HG03175 (cell line): Measurements from ENCODE around the gene TFCP2L1.
"Not testable (repeated sequence)": the region's sequence is repeated elsewhere in the genome, so short reads cannot be mapped to it uniquely, and the experiment has no call there.

Experiments used
- ATAC-seq: cut with Tn5 transposase; IDR thresholded peaks from one replicate; pipeline ENCODE4 v1.9.1; 2021; ENCODE audit warnings: mild to moderate bottlenecking, moderate library complexity; ENCODE audit not compliant: unreplicated experiment

The TFCP2L1 gene

GRCh38 chr2:121227381-121228144 lies 57.4 kb downstream of the TFCP2L1 start:
- not testable (repeated sequence) for ATAC-seq

GRCh38 chr2:121225681-121226080 lies 59.3 kb downstream of the TFCP2L1 start:
- ATAC-seq = not testable (repeated sequence)

DNA sequence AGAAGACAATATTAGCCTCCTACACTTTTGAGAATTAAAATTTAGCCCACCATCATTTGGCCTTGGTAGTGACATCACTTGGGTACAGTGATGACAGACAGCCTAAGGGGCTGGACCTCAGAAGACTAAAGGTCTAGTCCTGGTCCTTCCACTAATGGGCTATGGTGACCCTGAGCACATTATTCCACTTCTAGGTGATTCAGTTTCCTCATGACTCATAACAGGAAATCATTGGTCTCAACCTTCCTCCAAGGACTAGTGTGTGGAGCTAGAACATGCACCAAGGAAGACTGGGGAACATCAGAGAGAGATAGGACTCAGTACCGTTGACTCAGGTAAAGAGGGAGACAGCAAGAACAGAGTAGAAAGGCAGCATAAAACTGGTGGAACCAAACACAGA lies 64.0 kb downstream of the TFCP2L1 start:
- ATAC-seq = no peak

DNA sequence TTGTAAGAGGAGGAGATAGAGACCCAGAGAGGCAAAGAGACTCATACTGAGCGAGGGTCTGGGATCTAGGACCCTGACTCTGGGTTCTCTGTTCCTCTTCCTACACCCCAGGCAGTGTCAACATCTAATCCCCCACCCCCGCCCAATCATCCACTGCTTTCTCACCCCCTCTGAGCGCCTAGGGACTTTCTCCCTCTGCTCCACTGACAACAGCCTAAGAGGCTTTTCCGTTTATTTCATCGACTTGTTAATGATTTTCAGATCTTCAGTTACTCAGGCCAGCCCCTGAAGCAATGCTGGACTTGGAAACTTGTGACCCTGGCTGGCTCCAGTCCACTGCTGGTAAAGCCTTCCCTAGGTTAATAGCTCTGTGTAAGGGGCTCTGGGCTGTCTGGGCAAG lies 65.1 kb downstream of the TFCP2L1 start:
- no peak for ATAC-seq

DNA sequence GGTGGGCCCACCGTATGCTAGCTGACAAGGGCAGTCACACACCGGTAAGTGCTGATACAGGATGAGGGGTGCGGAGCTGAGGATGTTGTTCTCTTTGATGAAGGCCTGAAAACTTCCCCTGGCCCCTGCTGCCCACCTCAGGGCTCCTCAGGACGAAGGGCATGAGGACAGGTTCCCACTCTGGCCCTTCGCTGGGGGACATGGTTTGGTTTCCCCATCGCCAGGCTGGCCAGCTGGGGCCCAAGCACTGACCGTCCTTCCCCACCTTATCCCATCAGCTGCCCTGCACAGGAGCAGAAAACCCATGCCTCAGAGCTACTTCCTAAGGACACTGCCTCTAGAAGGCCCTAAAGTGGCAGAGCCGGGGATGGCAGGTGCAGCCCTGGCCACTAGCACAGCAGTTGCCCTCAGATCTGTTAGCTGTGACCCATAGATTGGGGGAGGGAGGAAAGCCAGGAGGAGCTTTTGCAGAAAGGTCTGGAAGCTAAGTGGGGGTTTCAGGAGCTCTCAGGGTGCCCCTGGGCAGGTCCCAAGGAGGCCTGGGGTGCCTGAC lies 66.5 kb downstream of the TFCP2L1 start:
- no peak for ATAC-seq

DNA sequence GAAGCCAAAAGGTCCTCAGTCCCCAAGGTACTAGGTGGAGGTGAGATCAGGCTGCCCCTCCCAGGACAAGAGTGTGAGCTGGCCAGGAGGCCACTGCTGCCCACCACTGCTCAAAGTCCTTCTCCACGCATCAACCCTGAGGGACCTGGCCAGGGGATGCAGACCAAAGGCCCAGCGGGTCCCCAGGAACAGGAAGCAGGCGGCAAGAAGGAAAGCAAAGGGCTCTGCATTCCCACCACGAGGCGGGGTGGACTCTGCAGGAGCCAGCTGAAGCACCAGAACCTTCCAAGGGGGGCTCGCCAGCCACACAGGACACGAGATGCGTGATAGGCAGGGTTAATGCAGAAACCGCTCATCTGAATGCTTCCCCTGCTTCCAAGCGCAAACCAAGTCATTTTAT lies 67.4 kb downstream of the TFCP2L1 start:
- no peak for ATAC-seq

GRCh38 chr2:121214296-121214695 lies 70.7 kb downstream of the TFCP2L1 start:
- no peak for ATAC-seq

DNA sequence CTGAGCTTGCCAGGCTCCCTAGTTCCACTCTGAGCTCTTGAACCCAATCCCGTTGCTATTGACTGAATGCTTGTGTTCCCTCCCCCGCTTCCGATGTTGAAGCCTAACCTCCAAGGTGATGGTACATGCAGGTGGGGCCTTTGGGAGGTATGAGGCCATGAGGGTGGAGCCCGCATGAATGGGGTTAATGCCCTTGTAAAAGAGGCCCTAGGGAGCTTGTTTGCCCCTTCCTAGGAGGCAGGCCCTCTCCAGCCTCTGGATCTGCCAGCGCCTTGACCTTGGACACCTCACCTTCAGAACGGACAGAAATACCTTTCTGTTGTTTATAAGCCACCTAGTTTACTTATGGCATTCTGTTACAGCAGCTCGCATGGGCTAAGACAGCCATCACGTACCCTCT lies 71.6 kb downstream of the TFCP2L1 start:
- ATAC-seq = no peak

DNA sequence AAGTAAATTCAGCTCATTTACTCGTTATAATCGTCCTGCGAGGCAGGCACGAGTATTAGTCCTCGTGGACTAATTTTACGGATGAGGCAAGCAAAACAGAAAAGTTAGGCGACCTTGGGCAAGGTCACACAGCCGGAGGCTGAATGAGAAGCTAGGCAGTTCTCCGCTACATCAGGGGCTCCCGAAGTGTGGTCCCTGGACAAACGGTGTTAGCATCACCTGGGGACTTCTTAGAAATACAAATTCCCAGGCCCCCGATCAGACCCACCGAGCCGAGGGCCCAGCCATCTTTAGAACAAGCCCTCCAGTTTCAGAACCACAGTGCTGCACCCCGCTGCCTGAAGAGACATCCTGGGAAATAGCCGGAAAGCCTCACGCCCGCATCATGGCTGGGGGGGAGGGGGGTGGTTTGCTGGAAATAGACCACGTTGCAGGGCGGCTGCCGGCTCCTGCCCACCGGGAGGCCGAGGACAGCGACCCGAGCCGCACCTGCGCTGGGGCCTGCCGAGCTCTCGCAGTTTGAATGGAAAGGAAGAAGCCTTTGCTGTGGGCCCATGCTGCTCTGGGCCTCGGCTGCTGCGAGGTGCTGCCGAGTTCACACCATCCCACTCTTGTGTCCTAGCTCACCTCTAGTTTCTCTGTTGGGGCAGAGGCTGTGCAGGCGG lies 72.2 kb downstream of the TFCP2L1 start:
- no peak for ATAC-seq

DNA sequence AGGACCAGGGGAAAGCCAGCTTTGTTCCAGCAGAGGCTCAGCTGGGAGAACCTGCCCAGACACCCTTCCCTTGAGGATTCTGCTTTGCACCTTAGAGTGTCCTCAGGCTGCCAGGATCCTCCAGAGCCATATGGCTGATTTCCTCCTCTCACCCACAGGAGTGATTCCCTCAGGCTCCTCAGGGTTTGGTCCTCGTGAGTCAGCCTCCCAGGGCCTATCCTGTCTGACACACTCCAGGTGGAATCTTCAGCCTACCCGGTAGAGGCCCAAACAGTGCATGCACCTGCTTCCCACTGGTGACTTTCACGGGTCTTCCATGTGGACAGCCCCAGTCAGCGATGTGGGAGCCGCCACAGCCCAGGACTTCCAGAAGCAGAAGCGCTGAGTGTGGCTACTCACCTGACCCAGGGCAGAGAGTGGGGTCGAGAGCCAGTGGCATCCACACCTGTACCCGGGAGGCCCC lies 73.3 kb downstream of the TFCP2L1 start:
- no peak for ATAC-seq

GRCh38 chr2:121211251-121211650 lies 73.8 kb downstream of the TFCP2L1 start:
- ATAC-seq = no peak

DNA sequence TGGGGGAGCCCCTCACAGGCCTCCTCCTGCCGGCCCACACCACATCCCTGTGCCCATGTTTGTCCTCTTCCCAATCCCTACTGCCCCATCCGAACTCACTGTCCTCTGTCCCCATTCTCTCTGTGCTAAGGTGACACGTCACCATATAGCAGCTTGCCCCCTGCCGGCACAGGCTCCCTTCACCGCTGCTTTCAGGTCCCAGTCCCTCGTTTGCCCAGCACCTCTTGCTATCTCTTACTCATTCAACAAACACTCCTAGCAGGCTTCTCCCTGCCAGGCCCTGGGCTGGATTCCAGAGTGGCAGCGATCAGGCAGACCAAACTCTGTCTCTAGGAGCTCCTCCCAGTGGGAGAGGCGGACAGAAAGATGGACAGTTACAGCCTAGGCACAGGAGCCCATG lies 74.3 kb downstream of the TFCP2L1 start:
- no peak for ATAC-seq

GRCh38 chr2:121209014-121209610 lies 75.9 kb downstream of the TFCP2L1 start:
- ATAC-seq = no peak

DNA sequence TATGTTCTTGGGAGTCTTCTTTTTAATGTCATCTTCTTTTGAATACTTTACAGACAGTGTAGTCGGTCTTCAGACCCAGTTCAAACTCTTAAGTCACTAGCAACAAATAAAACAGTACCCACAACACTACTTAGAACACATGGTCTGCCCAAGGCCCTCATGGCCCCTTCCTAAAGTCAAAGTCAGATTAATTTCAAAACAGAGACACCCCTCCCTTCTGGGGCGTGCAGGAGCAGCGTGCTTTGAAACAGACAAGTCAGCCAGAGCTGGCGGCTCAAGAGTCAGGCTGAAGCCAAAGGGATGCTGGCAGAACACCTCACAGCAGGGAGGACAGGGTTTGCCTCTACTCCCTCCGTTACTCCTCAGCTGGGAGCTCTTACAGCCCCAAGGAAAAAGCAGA lies 77.5 kb downstream of the TFCP2L1 start:
- ATAC-seq = no peak

DNA sequence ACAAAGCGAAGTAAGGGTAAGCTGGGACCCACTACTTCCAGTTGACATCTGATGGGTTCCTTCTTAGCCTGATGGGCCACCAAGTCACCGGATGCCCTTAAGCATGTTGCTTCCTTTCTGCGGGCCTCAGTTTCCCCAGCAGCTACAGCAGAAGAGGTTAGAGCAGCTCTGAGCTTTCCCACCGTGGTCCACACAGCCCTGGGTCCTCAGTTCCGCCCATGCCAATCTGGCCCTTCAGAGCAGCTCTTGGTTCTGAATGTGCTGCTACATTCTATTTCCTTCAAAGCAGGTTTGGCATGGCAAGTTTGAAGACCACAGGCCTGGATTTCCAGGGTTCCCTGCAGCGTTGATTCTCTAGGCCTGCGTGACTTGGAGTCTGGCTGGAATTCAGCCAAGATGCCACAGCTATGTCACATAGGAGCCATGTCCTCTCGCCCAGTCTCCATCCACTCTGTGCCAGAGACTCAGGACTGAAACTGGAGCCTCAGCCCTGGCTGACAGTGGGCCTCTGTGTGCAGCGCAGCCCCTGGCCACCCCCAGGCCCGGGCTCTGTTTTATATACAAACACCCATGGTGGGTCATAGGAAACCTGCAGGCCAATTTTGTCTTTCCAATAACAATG lies 79.6 kb downstream of the TFCP2L1 start:
- ATAC-seq = no peak

GRCh38 chr2:121203591-121204249 lies 81.3 kb downstream of the TFCP2L1 start:
- ATAC-seq = no peak

- no peak for ATAC-seq
Observed at GRCh38 chr2:121202541-121203310, 82.3 kb downstream of the TFCP2L1 start.

- ATAC-seq = no peak
Observed at GRCh38 chr2:121201796-121202195, 83.2 kb downstream of the TFCP2L1 start.

DNA sequence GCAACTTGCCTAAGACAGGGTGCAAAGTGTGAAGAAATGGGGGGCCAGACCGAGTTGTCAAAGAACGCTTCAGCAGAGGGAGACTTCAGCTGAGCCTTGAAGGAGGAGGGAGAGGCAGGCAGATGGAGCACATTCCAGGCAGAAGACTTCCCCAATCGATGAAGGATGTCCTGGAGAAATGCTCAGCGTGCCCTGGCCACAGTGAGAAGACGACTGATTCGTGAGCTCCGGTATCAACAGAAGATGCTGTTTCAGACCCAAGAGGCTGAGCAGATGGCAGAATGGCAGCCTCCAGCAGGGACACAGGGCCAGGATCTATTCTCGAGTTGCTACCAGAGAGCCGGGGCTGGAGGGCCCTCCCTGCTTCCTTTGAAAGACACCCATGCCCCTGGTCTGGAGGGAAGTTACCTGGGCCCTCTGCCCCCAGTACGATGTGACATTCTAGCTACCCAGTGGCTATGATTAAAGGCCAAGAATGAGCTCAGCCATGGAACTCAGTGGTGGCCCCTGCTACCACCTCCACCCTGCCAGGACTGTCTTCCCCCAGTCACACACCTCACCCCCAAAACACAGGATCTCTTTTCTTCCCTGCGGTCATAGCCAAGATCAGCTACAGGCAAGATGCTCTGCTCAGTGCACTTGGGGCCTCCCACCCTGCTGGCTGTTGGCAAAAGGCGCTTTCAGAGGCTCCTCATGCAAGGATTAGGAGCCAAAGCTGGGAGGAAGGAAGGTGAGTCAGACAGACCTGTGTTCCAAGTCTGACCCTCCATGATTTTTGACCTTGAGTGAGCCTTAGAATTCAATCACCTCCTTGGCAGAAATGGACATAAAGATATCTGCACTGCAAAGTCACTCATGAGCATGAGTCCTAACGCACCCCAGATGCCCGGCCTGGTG lies 84.3 kb downstream of the TFCP2L1 start:
- ATAC-seq = no peak
